ENCODE measurements around the gene MAD1L1.

Gene MAD1L1

GRCh38 chr7:1979591-1980560 lies 252.9 kb downstream of the MAD1L1 start:
- H2BK12ac ChIP-seq (ENCODE audit: low read length): no peak overlapping the region
- no peak overlapping the region for H3K27ac ChIP-seq (ENCODE audit: low read depth, low read length)
- H3K4me2 ChIP-seq (ENCODE audit: low read length): no peak overlapping the region
- H3K4me1 ChIP-seq (ENCODE audit: control insufficient read depth in 1 of 2, insufficient read depth in 2 of 2, low read length in 2 of 2): peaks cover under 1% of the 10 kb centered on the region in 2 experiments
- no peaks in the 10 kb centered on the region for H3K79me2 ChIP-seq (ENCODE audit: control insufficient read depth, insufficient read depth, low read length, poor library complexity)
- no peak overlapping the region for H3K23ac ChIP-seq (ENCODE audit: low read length)
- H3K36me3 ChIP-seq (ENCODE audit: control insufficient read depth in 1 of 2, insufficient read depth in 2 of 2, low read length in 2 of 2): peaks cover 13 to 18% of the 10 kb centered on the region in 2 experiments
- no peak overlapping the region for H3K4ac ChIP-seq (ENCODE audit: low read depth, low read length)
- H4K8ac ChIP-seq (ENCODE audit: low read depth, low read length): no peak overlapping the region
- no peak overlapping the region for H3K4me3 ChIP-seq (ENCODE audit: low read depth, low read length)
- H3K79me1 ChIP-seq (ENCODE audit: low read length): no peaks in the 10 kb centered on the region
- no peaks in the 10 kb centered on the region for H3K27me3 ChIP-seq (ENCODE audit: insufficient read depth, low read length)
- no CpG with 5 or more reads among the region's 40 CpGs for WGBS (ENCODE audit: extremely low coverage, insufficient coverage, insufficient read length)
- no peak for DNase-seq
- no peak overlapping the region for H2BK5ac ChIP-seq (ENCODE audit: low read depth, low read length, poor library complexity)
- no peak overlapping the region for H2BK120ac ChIP-seq (ENCODE audit: insufficient read depth, low read length, poor library complexity)
- peaks cover 18% of the 10 kb centered on the region for H3K9me3 ChIP-seq (ENCODE audit: insufficient read depth, low read depth, low read length)
- no peak overlapping the region for H3K14ac ChIP-seq (ENCODE audit: low read length)
- H3K9ac ChIP-seq (ENCODE audit: low read length): no peak overlapping the region
- H4K91ac ChIP-seq (ENCODE audit: low read depth, low read length): no peak overlapping the region
- H2AFZ ChIP-seq (ENCODE audit: insufficient read depth, low read length, poor library complexity): no peak overlapping the region
- H2AK5ac ChIP-seq (ENCODE audit: low read length): no peak overlapping the region
- H3K18ac ChIP-seq (ENCODE audit: low read length): no peak overlapping the region
- H4K12ac ChIP-seq (ENCODE audit: low read depth, low read length): no peak overlapping the region

DNA sequence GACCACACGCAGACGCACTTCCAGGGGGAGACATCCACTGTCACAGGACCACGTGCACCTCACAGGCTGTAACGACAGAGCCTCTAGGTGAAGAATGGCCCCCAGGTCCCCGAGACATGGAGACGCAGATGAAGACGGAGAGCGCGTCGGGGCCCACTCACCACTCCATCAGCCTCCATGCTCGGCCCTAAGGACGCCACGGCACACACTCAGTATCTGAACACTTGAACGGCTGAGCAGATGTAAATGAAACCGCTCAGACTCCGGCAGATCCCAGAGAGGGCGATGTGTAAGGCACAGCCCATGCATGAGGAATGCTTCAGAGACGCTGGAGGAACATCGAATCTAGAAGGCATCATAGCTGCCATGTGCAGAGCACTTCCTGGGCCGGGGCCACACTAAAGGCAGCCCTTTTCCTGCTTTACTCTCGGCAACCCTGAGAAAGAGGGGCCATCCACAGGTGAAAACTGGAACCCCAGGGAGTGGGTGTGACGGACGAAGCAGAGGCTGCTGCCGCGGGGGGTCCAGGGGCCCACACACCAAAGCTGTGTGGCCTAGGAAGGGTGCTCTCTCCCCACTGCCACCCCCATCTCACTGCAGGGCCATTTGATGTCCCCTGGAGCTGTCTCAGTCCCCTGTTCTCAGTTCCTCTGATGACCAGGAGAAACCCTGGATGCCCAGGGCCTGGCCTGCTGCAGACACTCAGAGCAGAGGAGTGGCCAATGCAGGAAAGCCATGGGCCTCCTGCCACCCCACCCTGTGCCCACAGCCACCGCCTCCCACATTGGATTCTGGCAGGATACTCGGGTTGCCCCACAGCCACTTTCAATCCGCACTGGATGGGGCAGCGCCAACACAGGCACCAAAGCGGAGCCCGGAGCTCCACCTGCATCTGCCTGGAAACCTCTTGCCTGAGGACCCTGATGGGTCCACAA lies 253.8 kb downstream of the MAD1L1 start:
- peaks cover 13 to 18% of the 10 kb centered on the region in 2 experiments for H3K36me3 ChIP-seq (ENCODE audit: control insufficient read depth in 1 of 2, insufficient read depth in 2 of 2, low read length in 2 of 2)
- no peak overlapping the region for H3K4me2 ChIP-seq (ENCODE audit: low read length)
- no peak overlapping the region for H3K27ac ChIP-seq (ENCODE audit: low read depth, low read length)
- H3K79me2 ChIP-seq (ENCODE audit: control insufficient read depth, insufficient read depth, low read length, poor library complexity): no peaks in the 10 kb centered on the region
- no peak overlapping the region for H3K4me3 ChIP-seq (ENCODE audit: low read depth, low read length)
- no peak overlapping the region for H2BK12ac ChIP-seq (ENCODE audit: low read length)
- H2AFZ ChIP-seq (ENCODE audit: insufficient read depth, low read length, poor library complexity): no peak overlapping the region
- H2AK5ac ChIP-seq (ENCODE audit: low read length): no peak overlapping the region
- H3K4me1 ChIP-seq (ENCODE audit: control insufficient read depth in 1 of 2, insufficient read depth in 2 of 2, low read length in 2 of 2): no peaks in the 10 kb centered on the region
- H3K27me3 ChIP-seq (ENCODE audit: insufficient read depth, low read length): no peaks in the 10 kb centered on the region
- H4K8ac ChIP-seq (ENCODE audit: low read depth, low read length): no peak overlapping the region
- H3K79me1 ChIP-seq (ENCODE audit: low read length): no peaks in the 10 kb centered on the region
- peaks cover 18% of the 10 kb centered on the region for H3K9me3 ChIP-seq (ENCODE audit: insufficient read depth, low read depth, low read length)
- WGBS (ENCODE audit: extremely low coverage, insufficient coverage, insufficient read length): no CpG with 5 or more reads among the region's 31 CpGs
- no peak overlapping the region for H3K18ac ChIP-seq (ENCODE audit: low read length)
- no peak overlapping the region for H4K91ac ChIP-seq (ENCODE audit: low read depth, low read length)
- no peak overlapping the region for H2BK5ac ChIP-seq (ENCODE audit: low read depth, low read length, poor library complexity)
- H3K23ac ChIP-seq (ENCODE audit: low read length): no peak overlapping the region
- H2BK120ac ChIP-seq (ENCODE audit: insufficient read depth, low read length, poor library complexity): no peak overlapping the region
- H3K9ac ChIP-seq (ENCODE audit: low read length): no peak overlapping the region
- no peak for DNase-seq
- no peak overlapping the region for H3K4ac ChIP-seq (ENCODE audit: low read depth, low read length)
- no peak overlapping the region for H4K12ac ChIP-seq (ENCODE audit: low read depth, low read length)
- no peak overlapping the region for H3K14ac ChIP-seq (ENCODE audit: low read length)

- H3K9ac ChIP-seq (ENCODE audit: low read length): no peak overlapping the region
- H3K79me1 ChIP-seq (ENCODE audit: low read length): no peaks in the 10 kb centered on the region
- H4K12ac ChIP-seq (ENCODE audit: low read depth, low read length): no peak overlapping the region
- H3K9me3 ChIP-seq (ENCODE audit: insufficient read depth, low read depth, low read length): peaks cover 18% of the 10 kb centered on the region
- H3K27me3 ChIP-seq (ENCODE audit: insufficient read depth, low read length): no peaks in the 10 kb centered on the region
- no peak overlapping the region for H2BK5ac ChIP-seq (ENCODE audit: low read depth, low read length, poor library complexity)
- H3K18ac ChIP-seq (ENCODE audit: low read length): no peak overlapping the region
- H2BK120ac ChIP-seq (ENCODE audit: insufficient read depth, low read length, poor library complexity): no peak overlapping the region
- no peaks in the 10 kb centered on the region for H3K4me1 ChIP-seq (ENCODE audit: control insufficient read depth in 1 of 2, insufficient read depth in 2 of 2, low read length in 2 of 2)
- peaks cover 18 to 21% of the 10 kb centered on the region in 2 experiments for H3K36me3 ChIP-seq (ENCODE audit: control insufficient read depth in 1 of 2, insufficient read depth in 2 of 2, low read length in 2 of 2)
- no peak overlapping the region for H3K4me3 ChIP-seq (ENCODE audit: low read depth, low read length)
- H3K4me2 ChIP-seq (ENCODE audit: low read length): no peak overlapping the region
- no peak overlapping the region for H2AFZ ChIP-seq (ENCODE audit: insufficient read depth, low read length, poor library complexity)
- H4K91ac ChIP-seq (ENCODE audit: low read depth, low read length): no peak overlapping the region
- no peak overlapping the region for H3K4ac ChIP-seq (ENCODE audit: low read depth, low read length)
- H4K8ac ChIP-seq (ENCODE audit: low read depth, low read length): no peak overlapping the region
- H2BK12ac ChIP-seq (ENCODE audit: low read length): no peak overlapping the region
- no peak overlapping the region for H2AK5ac ChIP-seq (ENCODE audit: low read length)
- no peaks in the 10 kb centered on the region for H3K79me2 ChIP-seq (ENCODE audit: control insufficient read depth, insufficient read depth, low read length, poor library complexity)
- H3K23ac ChIP-seq (ENCODE audit: low read length): no peak overlapping the region
- no peak for DNase-seq
- H3K14ac ChIP-seq (ENCODE audit: low read length): no peak overlapping the region
- WGBS (ENCODE audit: extremely low coverage, insufficient coverage, insufficient read length): no CpG with 5 or more reads among the region's 15 CpGs
- no peak overlapping the region for H3K27ac ChIP-seq (ENCODE audit: low read depth, low read length)
These were observed 254.8 kb downstream of the MAD1L1 start for GRCh38 chr7:1977876-1978441.

Measured in trophoblast cell (in vitro differentiated cells and primary cell).